Measurements from ENCODE around the gene PEX11A. TPM values are rescaled to one million over a fixed set of nuclear protein-coding genes. Genes with fewer than 3 reads are reported as not detected.
A peak's percentile ranks its signal among the peaks of the same experiment; 100 is the strongest.

The PEX11A gene
- total RNA-seq, 1 donor = 4.0 TPM

DNA sequence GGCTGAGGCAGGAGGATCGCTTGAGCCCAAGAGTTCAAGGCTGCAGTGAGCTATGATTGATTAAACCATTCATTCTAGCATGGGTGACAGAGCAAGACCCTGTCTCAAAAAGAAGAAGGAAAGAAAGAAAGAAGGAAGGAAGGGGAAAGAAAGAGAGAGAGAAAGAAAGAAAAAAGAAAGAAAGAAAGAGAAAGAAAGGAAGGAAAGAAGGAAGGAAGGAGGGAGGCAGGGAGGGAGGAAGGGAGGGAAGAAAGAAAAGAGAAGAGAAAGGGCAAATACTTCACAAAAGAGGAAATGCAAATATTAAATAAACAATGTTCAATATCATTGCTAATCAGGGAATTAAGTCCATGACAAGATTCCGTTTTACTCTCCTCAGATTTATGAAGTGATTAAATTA lies 31.3 kb downstream of the PEX11A start:
- H3K36me3 ChIP-seq (ENCODE audit: insufficient read depth, low read length) = no peaks in the 10 kb centered on the region
- no peak overlapping the region for H3K4me2 ChIP-seq (ENCODE audit: insufficient read depth, low read length)
- no peak overlapping the region for H3K4me3 ChIP-seq (ENCODE audit: insufficient read depth, low read length)
- no peak overlapping the region for H3K27ac ChIP-seq (ENCODE audit: low read depth, low read length)
- no peaks in the 10 kb centered on the region for H3K27me3 ChIP-seq (ENCODE audit: insufficient read depth, low read length)
- peaks cover 4% of the 10 kb centered on the region for H3K79me2 ChIP-seq (ENCODE audit: insufficient read depth, low read length)
- no peaks in the 10 kb centered on the region for H4K20me1 ChIP-seq (ENCODE audit: insufficient read depth, low read length)
- H3K4me1 ChIP-seq (ENCODE audit: insufficient read depth, low read length) = peaks cover 32% of the 10 kb centered on the region
- no peaks in the 10 kb centered on the region for H3K9me3 ChIP-seq (ENCODE audit: low read depth, low read length)
- H2AFZ ChIP-seq (ENCODE audit: low read length) = no peak overlapping the region
- no peak for DNase-seq (ENCODE audit: insufficient read length, low spot score, missing footprints)
- TF ChIP-seq, protein P1, sequence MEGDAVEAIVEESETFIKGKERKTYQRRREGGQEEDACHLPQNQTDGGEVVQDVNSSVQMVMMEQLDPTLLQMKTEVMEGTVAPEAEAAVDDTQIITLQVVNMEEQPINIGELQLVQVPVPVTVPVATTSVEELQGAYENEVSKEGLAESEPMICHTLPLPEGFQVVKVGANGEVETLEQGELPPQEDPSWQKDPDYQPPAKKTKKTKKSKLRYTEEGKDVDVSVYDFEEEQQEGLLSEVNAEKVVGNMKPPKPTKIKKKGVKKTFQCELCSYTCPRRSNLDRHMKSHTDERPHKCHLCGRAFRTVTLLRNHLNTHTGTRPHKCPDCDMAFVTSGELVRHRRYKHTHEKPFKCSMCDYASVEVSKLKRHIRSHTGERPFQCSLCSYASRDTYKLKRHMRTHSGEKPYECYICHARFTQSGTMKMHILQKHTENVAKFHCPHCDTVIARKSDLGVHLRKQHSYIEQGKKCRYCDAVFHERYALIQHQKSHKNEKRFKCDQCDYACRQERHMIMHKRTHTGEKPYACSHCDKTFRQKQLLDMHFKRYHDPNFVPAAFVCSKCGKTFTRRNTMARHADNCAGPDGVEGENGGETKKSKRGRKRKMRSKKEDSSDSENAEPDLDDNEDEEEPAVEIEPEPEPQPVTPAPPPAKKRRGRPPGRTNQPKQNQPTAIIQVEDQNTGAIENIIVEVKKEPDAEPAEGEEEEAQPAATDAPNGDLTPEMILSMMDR (IDR thresholded peaks at IDR 0.05; ENCODE audit: extremely low read depth, low read depth, low read length) = no peak

GRCh38 chr15:89657686-89658200 lies 32.8 kb downstream of the PEX11A start:
- Histone ChIP-seq H3K4me2 (ENCODE audit: insufficient read depth, low read length) (no peak overlapping the region), H3K4me3 (ENCODE audit: insufficient read depth, low read length) (no peak overlapping the region), H2AFZ (ENCODE audit: low read length) (no peak overlapping the region), H3K79me2 (ENCODE audit: insufficient read depth, low read length) (peaks cover 16% of the 10 kb centered on the region), H3K9me3 (ENCODE audit: low read depth, low read length) (no peaks in the 10 kb centered on the region), H4K20me1 (ENCODE audit: insufficient read depth, low read length) (peaks cover 8% of the 10 kb centered on the region), H3K4me1 (ENCODE audit: insufficient read depth, low read length) (peaks cover 26% of the 10 kb centered on the region), H3K36me3 (ENCODE audit: insufficient read depth, low read length) (peaks cover 7% of the 10 kb centered on the region), H3K27ac (ENCODE audit: low read depth, low read length) (no peak overlapping the region), H3K27me3 (ENCODE audit: insufficient read depth, low read length) (no peaks in the 10 kb centered on the region)
- peak; percentile 62 for DNase-seq (ENCODE audit: insufficient read length, low spot score, missing footprints)
- TF ChIP-seq, protein P1 (IDR thresholded peaks at IDR 0.05; ENCODE audit: extremely low read depth, low read depth, low read length) = no peak

DNA sequence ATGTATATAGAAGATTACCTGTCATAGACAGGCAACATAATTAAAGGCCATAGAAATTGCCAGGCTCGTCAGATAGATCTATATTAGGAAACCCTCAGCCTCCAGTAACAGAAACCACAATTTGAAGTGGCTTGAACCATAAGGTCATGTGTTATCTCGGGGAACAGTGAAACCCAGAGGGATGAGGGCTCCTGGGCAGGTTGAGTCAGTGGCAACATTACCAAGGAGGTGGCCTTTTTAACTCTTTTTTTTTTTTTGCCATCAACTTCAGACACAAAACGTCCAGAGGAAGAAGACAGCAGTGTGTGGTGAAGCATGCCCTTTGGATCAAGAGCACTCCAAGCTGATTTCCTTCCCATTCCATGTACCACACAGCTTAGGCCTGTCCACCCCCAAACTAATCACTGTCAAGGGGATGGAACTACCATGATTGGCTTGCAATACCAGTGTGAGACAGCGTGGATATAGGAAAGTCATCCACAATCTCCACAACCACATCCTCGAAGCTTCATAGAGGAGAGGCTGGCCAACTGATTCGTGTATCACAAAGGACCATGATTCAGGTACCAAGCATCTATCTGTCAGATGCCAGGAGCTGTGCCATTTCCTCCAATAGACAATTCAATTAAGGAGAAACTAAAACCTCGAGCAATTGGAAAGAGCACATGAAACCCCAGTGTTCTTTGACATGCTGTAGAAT lies 34.3 kb downstream of the PEX11A start:
- Histone ChIP-seq H4K20me1 (ENCODE audit: insufficient read depth, low read length) (peaks cover 19% of the 10 kb centered on the region), H3K4me2 (ENCODE audit: insufficient read depth, low read length) (no peak overlapping the region), H3K27me3 (ENCODE audit: insufficient read depth, low read length) (no peaks in the 10 kb centered on the region), H3K9me3 (ENCODE audit: low read depth, low read length) (no peaks in the 10 kb centered on the region), H3K36me3 (ENCODE audit: insufficient read depth, low read length) (peaks cover 18% of the 10 kb centered on the region), H2AFZ (ENCODE audit: low read length) (peak overlapping the region; percentile 58), H3K4me3 (ENCODE audit: insufficient read depth, low read length) (no peak overlapping the region), H3K4me1 (ENCODE audit: insufficient read depth, low read length) (peaks cover 17% of the 10 kb centered on the region), H3K27ac (ENCODE audit: low read depth, low read length) (no peak overlapping the region), H3K79me2 (ENCODE audit: insufficient read depth, low read length) (peaks cover 29% of the 10 kb centered on the region)
- peak; percentile 68 for DNase-seq (ENCODE audit: insufficient read length, low spot score, missing footprints)
- TF ChIP-seq, protein P1 (IDR thresholded peaks at IDR 0.05; ENCODE audit: extremely low read depth, low read depth, low read length) = no peak
